GM21367 (cell line): ENCODE measurements around the gene MFGE8.

Source experiments
- ATAC-seq: cut with Tn5 transposase; IDR thresholded peaks from one replicate; pipeline ENCODE4 v1.9.1; 2021; ENCODE audit not compliant: unreplicated experiment

MFGE8 gene

GRCh38 chr15:88874684-88875083 lies 38.5 kb downstream of the MFGE8 start:
- no peak for ATAC-seq

- no peak for ATAC-seq
Measured at GRCh38 chr15:88874275-88874674, 38.9 kb downstream of the MFGE8 start.

GRCh38 chr15:88873786-88874185 lies 39.4 kb downstream of the MFGE8 start:
- no peak for ATAC-seq

- no peak for ATAC-seq
Measured at GRCh38 chr15:88872706-88873105, 40.5 kb downstream of the MFGE8 start.

GRCh38 chr15:88872106-88872505 lies 41.1 kb downstream of the MFGE8 start:
- no peak for ATAC-seq

- ATAC-seq = no peak
Measured at GRCh38 chr15:88871313-88871712, 41.9 kb downstream of the MFGE8 start.

GRCh38 chr15:88866295-88866881 lies 46.8 kb downstream of the MFGE8 start:
- ATAC-seq = no peak

GRCh38 chr15:88865498-88866099 lies 47.6 kb downstream of the MFGE8 start:
- ATAC-seq = no peak

GRCh38 chr15:88864861-88865497 lies 48.2 kb downstream of the MFGE8 start:
- no peak for ATAC-seq

GRCh38 chr15:88863412-88863811 lies 49.8 kb downstream of the MFGE8 start:
- ATAC-seq = no peak

- no peak for ATAC-seq
Measured at GRCh38 chr15:88860212-88860611, 53.0 kb downstream of the MFGE8 start.

GRCh38 chr15:88859550-88859949 lies 53.6 kb downstream of the MFGE8 start:
- ATAC-seq = no peak

GRCh38 chr15:88858934-88859333 lies 54.2 kb downstream of the MFGE8 start:
- no peak for ATAC-seq

GRCh38 chr15:88852476-88852875 lies 60.7 kb downstream of the MFGE8 start:
- no peak for ATAC-seq

GRCh38 chr15:88849376-88850072 lies 63.7 kb downstream of the MFGE8 start:
- ATAC-seq = no peak
